ENCODE results near the gene PCNX1.

GRCh38 chr14:70952485-70952884 lies 45.2 kb downstream of the PCNX1 start:
- TF ChIP-seq CTCF (IDR thresholded peaks at IDR 0.05) = no peak
- no peak for TF ChIP-seq EP300 (IDR thresholded peaks at IDR 0.05)
